NOMO-1 treated with dmso at 0.1 percent for 144 hours (cell line): ENCODE results near the gene EZR.

ENCODE experiments used
- DNase-seq: peaks from one replicate; lab custom pipeline; 2025; ENCODE audit not compliant: unreplicated experiment; lab: John Stamatoyannopoulos, UW

Gene EZR

GRCh38 chr6:158819977-158820622, 932 bp upstream of the EZR start:
- DNase-seq: no peak

GRCh38 chr6:158818581-158819212, 471 bp downstream of the EZR start:
- DNase-seq: peak; percentile 45

- DNase-seq: peak; percentile 21
Observed at GRCh38 chr6:158817728-158818580, 1.2 kb downstream of the EZR start.

GRCh38 chr6:158816803-158817727, 2.1 kb downstream of the EZR start:
- DNase-seq: no peak

- DNase-seq: no peak
Observed at GRCh38 chr6:158816329-158816728, 2.8 kb downstream of the EZR start.

- DNase-seq: no peak
Observed at GRCh38 chr6:158815907-158816306, 3.3 kb downstream of the EZR start.

GRCh38 chr6:158815379-158815724, 3.8 kb downstream of the EZR start:
- DNase-seq: no peak

GRCh38 chr6:158813032-158813431, 6.1 kb downstream of the EZR start:
- DNase-seq: no peak

- no peak for DNase-seq
Observed at GRCh38 chr6:158812611-158813010, 6.6 kb downstream of the EZR start.

- DNase-seq: no peak
Observed at GRCh38 chr6:158810155-158811095, 8.7 kb downstream of the EZR start.

- no peak for DNase-seq
Observed at GRCh38 chr6:158808941-158809678, 10.1 kb downstream of the EZR start.

GRCh38 chr6:158808442-158808833, 10.7 kb downstream of the EZR start:
- no peak for DNase-seq

- no peak for DNase-seq
Observed at GRCh38 chr6:158807515-158808441, 11.4 kb downstream of the EZR start.

- no peak for DNase-seq
Observed at GRCh38 chr6:158805698-158806377, 13.3 kb downstream of the EZR start.

- DNase-seq: no peak
Observed at GRCh38 chr6:158804207-158804606, 15.0 kb downstream of the EZR start.

GRCh38 chr6:158803733-158804143, 15.4 kb downstream of the EZR start:
- DNase-seq: peak; percentile 10

GRCh38 chr6:158801655-158802294, 17.4 kb downstream of the EZR start:
- DNase-seq: no peak
